ENCODE measurements around the gene NOVA2.

Gene NOVA2

GRCh38 chr19:46000491-46001246, 27.0 kb upstream of the NOVA2 start:
- peak; percentile 71 for DNase-seq

GRCh38 chr19:45999653-46000121, 26.0 kb upstream of the NOVA2 start:
- DNase-seq = no peak

GRCh38 chr19:45998834-45999233, 25.2 kb upstream of the NOVA2 start:
- DNase-seq = no peak

DNA sequence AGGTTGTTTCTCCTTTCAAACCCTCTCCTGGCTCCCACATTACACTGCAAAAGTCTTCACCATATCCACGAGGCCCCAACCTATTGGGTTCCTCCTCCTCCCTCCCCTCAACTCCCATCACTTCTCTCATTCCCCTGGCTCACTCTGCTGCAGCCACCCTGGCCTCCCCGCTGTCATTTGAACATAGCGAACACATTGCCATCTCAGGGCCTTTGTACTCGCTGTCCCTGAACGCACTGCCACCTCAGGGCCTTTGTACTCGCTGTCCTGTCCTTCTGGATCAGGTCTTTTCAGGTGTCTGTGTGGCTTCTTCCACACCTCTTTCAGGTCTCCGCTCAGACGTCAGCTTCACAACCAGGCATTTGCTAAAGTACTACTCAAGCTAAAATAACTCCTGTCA, 23.3 kb upstream of the NOVA2 start:
- DNase-seq = no peak

DNA sequence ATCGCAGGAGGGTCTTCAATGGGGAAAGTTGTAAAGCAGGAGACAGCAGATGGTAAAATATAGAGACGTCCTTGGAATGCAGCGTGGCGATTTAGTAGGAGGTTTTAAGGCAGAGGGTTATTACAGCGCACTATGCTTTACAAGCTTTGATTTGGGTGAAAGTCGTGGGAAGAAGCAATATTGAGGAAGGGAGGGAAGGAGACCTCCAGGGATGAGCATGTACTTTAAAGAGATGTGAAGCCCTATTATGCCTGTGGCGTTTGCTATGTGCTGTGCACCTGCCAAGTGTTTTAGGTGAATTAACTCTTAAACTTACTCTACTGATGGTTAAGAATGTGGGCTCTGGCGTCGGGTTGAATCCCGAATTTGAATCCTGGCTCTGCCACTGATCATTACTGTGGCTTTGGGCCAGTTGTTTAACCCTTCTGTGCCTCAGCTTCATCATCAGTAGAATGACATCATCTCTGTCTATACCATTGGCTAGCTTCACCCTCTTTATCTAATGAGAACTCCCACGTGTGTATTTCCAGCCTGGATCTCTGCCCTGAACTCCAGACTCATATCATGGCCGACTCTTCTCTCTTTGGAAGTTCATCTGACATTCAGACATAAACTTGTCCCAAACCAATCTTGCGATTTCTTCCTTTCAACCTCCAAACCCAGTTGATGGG, 22.2 kb upstream of the NOVA2 start:
- no peak for DNase-seq

- peak; percentile 96 for DNase-seq
Observed at GRCh38 chr19:45994998-45995714, 21.5 kb upstream of the NOVA2 start, which contains the start of gene CCDC61. TSS of gene CCDC61 (plus strand) at chr19:45995467. CDS start at chr19:46003019, 7,552 bp downstream.

- no peak for DNase-seq
Observed at GRCh38 chr19:45994456-45994997, 20.9 kb upstream of the NOVA2 start.

- DNase-seq = no peak
Observed at GRCh38 chr19:45990113-45990728, 16.6 kb upstream of the NOVA2 start.

GRCh38 chr19:45985321-45985720, 11.7 kb upstream of the NOVA2 start:
- DNase-seq = no peak

GRCh38 chr19:45981350-45981749, 7.7 kb upstream of the NOVA2 start:
- DNase-seq = no peak

DNA sequence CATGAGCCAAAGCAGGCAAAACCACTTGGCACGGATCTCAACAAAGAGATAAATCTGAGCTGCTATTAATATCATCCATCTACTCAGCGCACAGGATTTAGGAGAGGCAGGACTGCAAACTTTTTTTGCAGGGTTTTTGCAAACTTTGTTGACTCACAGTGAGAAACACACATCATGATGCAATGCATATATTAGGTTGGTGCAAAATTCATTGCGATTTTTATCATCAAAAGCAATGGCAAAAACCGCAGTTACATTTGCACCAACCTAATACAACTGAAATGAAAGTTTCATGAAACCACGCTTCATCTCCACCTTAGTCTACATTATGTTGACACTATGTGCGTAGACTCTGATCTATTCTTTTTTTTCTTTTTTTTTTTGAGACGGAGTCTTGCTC, 4.5 kb upstream of the NOVA2 start:
- no peak for DNase-seq

GRCh38 chr19:45976178-45976577, 2.5 kb upstream of the NOVA2 start:
- DNase-seq = no peak

GRCh38 chr19:45975306-45976070, 1.8 kb upstream of the NOVA2 start:
- no peak for DNase-seq

GRCh38 chr19:45972947-45973540, 621 bp downstream of the NOVA2 start:
- DNase-seq = no peak

DNA sequence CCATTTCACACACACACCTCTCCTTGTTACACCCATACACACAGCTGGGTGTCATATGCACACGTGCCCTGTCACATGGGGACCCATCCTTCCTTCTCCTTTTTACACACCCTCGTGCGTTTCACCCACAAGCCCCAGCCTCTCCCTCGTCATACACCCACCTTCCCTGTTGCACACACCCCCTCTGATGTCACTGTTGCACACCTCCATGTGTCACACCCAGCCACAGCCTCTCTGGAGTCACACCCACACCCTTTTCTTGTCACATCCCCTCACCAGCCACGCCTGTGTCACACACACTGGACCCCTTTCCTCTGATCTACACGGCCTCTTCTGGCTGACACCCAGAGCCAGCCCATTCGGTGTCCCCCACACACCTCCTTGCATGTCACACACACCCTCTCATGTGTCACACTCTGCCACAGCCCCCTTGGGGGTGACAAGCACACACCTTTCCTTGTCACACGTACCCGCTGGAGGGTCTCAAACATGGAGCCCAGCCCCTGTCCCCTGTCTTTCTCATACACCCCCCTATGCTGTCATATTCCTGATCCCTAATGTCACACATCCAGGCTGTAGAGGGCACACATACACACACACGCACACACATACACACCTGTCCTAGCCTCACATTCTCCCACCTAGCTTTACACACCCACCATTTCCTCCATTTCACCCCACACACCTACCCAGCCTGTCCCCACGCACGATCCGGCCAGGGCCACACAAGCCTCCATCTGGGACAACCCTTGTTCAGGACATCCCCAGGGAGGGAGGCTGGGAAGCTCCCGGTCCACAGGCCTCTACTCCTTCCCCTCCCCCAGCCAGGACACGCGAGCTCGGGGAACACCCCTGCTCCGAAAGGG, 1.4 kb downstream of the NOVA2 start:
- DNase-seq = peak; percentile 31

DNA sequence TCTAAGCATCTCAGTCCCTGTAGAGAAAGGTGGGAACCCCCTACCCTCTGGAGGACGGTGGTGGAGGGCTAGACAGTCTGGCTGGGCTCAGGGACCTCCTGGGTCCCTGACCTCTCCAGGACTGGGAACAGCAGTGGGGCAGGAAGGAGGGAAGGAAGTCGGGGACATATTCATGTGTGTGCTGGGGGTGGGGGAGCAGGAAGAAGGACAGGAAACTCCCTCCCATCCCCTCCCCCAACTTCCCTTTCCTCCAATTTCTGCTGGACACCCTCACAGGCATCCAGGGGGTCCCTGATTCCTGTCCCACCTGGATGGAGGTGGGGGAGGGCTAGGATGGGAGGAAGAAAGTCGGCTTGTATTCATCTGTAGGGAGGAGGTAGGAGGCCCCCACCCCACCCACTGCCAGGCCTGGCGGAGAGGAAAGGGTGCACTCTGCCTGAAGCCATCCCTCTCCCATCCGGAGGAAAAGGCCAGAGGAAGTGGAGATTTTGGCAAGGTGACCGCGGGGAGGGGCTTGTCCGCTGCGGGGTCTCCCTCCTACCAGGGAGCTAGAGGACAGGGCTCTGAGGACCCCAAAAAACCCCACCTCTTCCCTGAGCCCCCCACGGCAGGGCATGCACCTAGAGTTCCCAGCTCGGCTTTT, 2.3 kb downstream of the NOVA2 start:
- DNase-seq = no peak

DNA sequence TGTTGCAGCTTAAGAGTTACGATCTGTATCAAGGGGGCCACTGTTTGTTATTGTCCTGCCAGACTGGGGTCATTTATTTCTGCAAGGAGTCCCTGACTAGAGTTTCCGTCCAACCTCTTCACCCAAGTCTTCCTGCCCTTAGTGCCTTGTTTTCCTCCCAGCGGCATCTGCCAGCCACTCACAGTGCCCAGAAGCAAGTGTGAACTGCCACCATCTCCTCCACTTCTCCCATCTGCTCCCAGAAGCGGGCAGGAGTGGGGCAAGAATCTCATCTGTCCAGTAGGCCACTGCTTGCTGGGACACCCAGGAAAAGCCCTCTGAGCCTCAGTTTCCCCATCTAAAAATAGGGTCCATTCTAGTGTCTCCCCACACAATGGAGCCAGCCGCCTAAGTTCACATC, 4.0 kb downstream of the NOVA2 start:
- no peak for DNase-seq

GRCh38 chr19:45968626-45969025, 5.0 kb downstream of the NOVA2 start:
- DNase-seq = no peak

- no peak for DNase-seq
Observed at GRCh38 chr19:45967246-45967645, 6.4 kb downstream of the NOVA2 start.

- DNase-seq = no peak
Observed at GRCh38 chr19:45962021-45962420, 11.6 kb downstream of the NOVA2 start.

Measured in stimulated activated naive CD4-positive, alpha-beta T cell treated with Interleukin-2 at 50 U/mL for 16 hours (primary cell).